GM18507 (cell line): Measurements from ENCODE around the gene PRKAR1A.
"Not testable (repeated sequence)": the region's sequence is repeated elsewhere in the genome, so short reads cannot be mapped to it uniquely, and the experiment has no call there.

ENCODE experiments used
- DNase-seq: peaks from one replicate; pipeline ENCODE4 v3.0.0; 2011; ENCODE audit warnings: low read depth; ENCODE audit not compliant: insufficient read length; ENCODE audit errors: extremely low spot score
- FAIRE-seq: peaks from 2 replicates; lab custom pipeline; 2011; peaks lifted over from hg19 to GRCh38; lab: Jason Lieb, UNC

Gene PRKAR1A

GRCh38 chr17:68509141-68510057, 2.8 kb upstream of the PRKAR1A start:
- DNase-seq (no peak), FAIRE-seq (no peak)

GRCh38 chr17:68511254-68511670, 968 bp upstream of the PRKAR1A start:
- FAIRE-seq (no peak), DNase-seq (no peak)

- peak; percentile 36 for DNase-seq
- no peak for FAIRE-seq
Measured at GRCh38 chr17:68511671-68512246, 471 bp upstream of the PRKAR1A start.

GRCh38 chr17:68512960-68513474, 787 bp downstream of the PRKAR1A start:
- FAIRE-seq, result no peak
- no peak for DNase-seq

- FAIRE-seq (no peak), DNase-seq (no peak)
Measured at GRCh38 chr17:68513932-68514331, 1.7 kb downstream of the PRKAR1A start.

- FAIRE-seq, result no peak
- DNase-seq, result no peak
Measured at GRCh38 chr17:68514831-68515635, 2.8 kb downstream of the PRKAR1A start.

- FAIRE-seq (no peak), DNase-seq (no peak)
Measured at GRCh38 chr17:68516732-68517131, 4.5 kb downstream of the PRKAR1A start.

- DNase-seq, FAIRE-seq: not testable (repeated sequence)
Measured at GRCh38 chr17:68517605-68518004, 5.4 kb downstream of the PRKAR1A start.

- FAIRE-seq, result no peak
Measured at GRCh38 chr17:68518063-68518815, 6.0 kb downstream of the PRKAR1A start.

GRCh38 chr17:68519051-68519450, 6.8 kb downstream of the PRKAR1A start:
- not testable (repeated sequence) for FAIRE-seq, DNase-seq

More at GRCh38 chr17:68518063-68518815, 6.0 kb downstream of the PRKAR1A start:
- DNase-seq, result no peak

- DNase-seq (no peak), FAIRE-seq (no peak)
Measured at GRCh38 chr17:68519911-68520310, 7.7 kb downstream of the PRKAR1A start.

- FAIRE-seq (no peak), DNase-seq (no peak)
Measured at GRCh38 chr17:68522266-68522665, 10.0 kb downstream of the PRKAR1A start.

GRCh38 chr17:68526548-68526947, 14.3 kb downstream of the PRKAR1A start:
- no peak for DNase-seq
- FAIRE-seq, result no peak

- FAIRE-seq, result no peak
Measured at GRCh38 chr17:68527314-68527713, 15.1 kb downstream of the PRKAR1A start.

GRCh38 chr17:68531252-68531651, 19.0 kb downstream of the PRKAR1A start:
- DNase-seq (no peak), FAIRE-seq (no peak)

More at GRCh38 chr17:68527314-68527713, 15.1 kb downstream of the PRKAR1A start:
- no peak for DNase-seq

GRCh38 chr17:68532826-68533225, 20.6 kb downstream of the PRKAR1A start:
- DNase-seq (no peak), FAIRE-seq (no peak)

- FAIRE-seq (no peak), DNase-seq (no peak)
Measured at GRCh38 chr17:68533887-68534694, 21.9 kb downstream of the PRKAR1A start.

- FAIRE-seq (no peak), DNase-seq (no peak)
Measured at GRCh38 chr17:68534695-68535088, 22.5 kb downstream of the PRKAR1A start.
